ENCODE measurements around the gene PLEKHG5.

DNA sequence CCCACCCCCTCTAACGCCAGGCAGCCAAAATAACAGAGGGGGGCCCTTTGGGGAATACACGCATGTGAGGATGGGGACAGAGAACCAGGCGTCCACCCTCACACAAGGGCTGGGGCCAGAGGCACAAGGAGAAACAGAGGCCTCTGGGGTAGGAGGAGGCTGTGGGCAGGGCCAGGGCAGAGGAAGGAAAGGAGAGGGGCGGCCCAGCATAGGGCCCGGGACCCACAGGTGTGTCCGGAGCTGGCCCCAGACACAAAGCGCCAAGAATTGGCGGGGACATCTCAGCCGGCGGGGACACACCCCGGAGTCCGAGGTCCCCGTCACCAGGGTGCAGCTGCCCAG lies 6.7 kb downstream of the PLEKHG5 start:
- TF ChIP-seq CTCF (IDR thresholded peaks at IDR 0.05) (no peak), EZH2 (IDR thresholded peaks at IDR 0.05; ENCODE audit: borderline replicate concordance, insufficient read depth, low read depth, low read length, poor library complexity, severe bottlenecking) (no peak)

All from B cell (primary cell).